GM23248 (cell line): Measurements from ENCODE around the gene ENTHD1.

Source experiments
- EZH2 ChIP-seq: fragments of 200-600 bp; sonication (generic); IDR thresholded peaks from 2 replicates; pipeline ENCODE4 v1.6.1; 2018; ENCODE audit warnings: antibody characterized with exemption, mild to moderate bottlenecking; ENCODE audit not compliant: insufficient read depth, poor library complexity, severe bottlenecking
- EZH2phosphoT487 ChIP-seq: fragments of 200-600 bp; sonication (generic); IDR thresholded peaks from 2 replicates; pipeline ENCODE4 v1.6.1; 2018; ENCODE audit warnings: antibody characterized with exemption, moderate library complexity, mild to moderate bottlenecking, low read depth; ENCODE audit not compliant: insufficient read depth

- TF ChIP-seq EZH2 (no peak), EZH2phosphoT487 (no peak)
Measured at GRCh38 chr22:39706376-39707140, 187.0 kb downstream of the ENTHD1 start.
